MM.1S (cell line): ENCODE data around the gene CAPN11.

ENCODE experiments used
- DNase-seq: peaks from one replicate; pipeline ENCODE4 v3.0.0-alpha.2; 2015
- H2AFZ ChIP-seq: fragments of 300-600 bp; sonication (generic); 2 replicates; pipeline ENCODE4 v1.6.0; 2016; ENCODE audit warnings: antibody characterized with exemption, low read length
- H3F3A ChIP-seq: fragments of 300-600 bp; sonication (generic); 2 replicates; pipeline ENCODE4 v1.6.1; 2016; ENCODE audit warnings: mild to moderate bottlenecking, antibody characterized with exemption, low read length, moderate library complexity, mixed read lengths; ENCODE audit not compliant: insufficient read depth
- H3K27ac ChIP-seq: fragments of 300-600 bp; sonication (generic); 2 replicates; pipeline ENCODE4 v1.5.1; 2016; ENCODE audit warnings: mild to moderate bottlenecking, low read length
- H3K27me3 ChIP-seq: fragments of 300-600 bp; sonication (generic); replicated peaks from 2 replicates; pipeline ENCODE4 v1.6.0; 2016; ENCODE audit warnings: low read length; ENCODE audit not compliant: insufficient read depth
- H3K36me3 ChIP-seq: fragments of 300-600 bp; sonication (generic); replicated peaks from 2 replicates; pipeline ENCODE4 v1.6.1; 2016; ENCODE audit warnings: mild to moderate bottlenecking, low read length, mixed read lengths; ENCODE audit not compliant: insufficient read depth
- H3K4me1 ChIP-seq: fragments of 300-600 bp; sonication (generic); 2 replicates; pipeline ENCODE4 v1.6.1; 2016; ENCODE audit warnings: low read length, mixed read lengths
- H3K4me2 ChIP-seq: fragments of 300-600 bp; sonication (generic); 2 replicates; pipeline ENCODE4 v1.6.0; 2016; ENCODE audit warnings: low read depth, low read length
- H3K4me3 ChIP-seq: fragments of 300-600 bp; sonication (generic); 2 replicates; pipeline ENCODE4 v1.5.1; 2016; ENCODE audit warnings: low read length, mixed read lengths
- H3K79me2 ChIP-seq: fragments of 300-600 bp; sonication (generic); 2 replicates; pipeline ENCODE4 v1.6.1; 2016; ENCODE audit warnings: mixed run types, low read length, mixed read lengths
- H3K9ac ChIP-seq: fragments of 300-600 bp; sonication (generic); 2 replicates; pipeline ENCODE4 v1.6.1; 2016; ENCODE audit warnings: low read length, mixed read lengths
- H3K9me2 ChIP-seq: fragments of 300-600 bp; sonication (generic); replicated peaks from 2 replicates; pipeline ENCODE4 v1.6.1; 2016; ENCODE audit warnings: mild to moderate bottlenecking, low read length, mixed read lengths; ENCODE audit not compliant: insufficient read depth
- H3K9me3 ChIP-seq: fragments of 300-600 bp; sonication (generic); replicated peaks from 2 replicates; pipeline ENCODE4 v1.6.1; 2016; ENCODE audit warnings: mild to moderate bottlenecking, low read length, mixed read lengths; ENCODE audit not compliant: insufficient read depth
- H4K20me1 ChIP-seq: fragments of 300-600 bp; sonication (generic); 2 replicates; pipeline ENCODE4 v1.6.1; 2016; ENCODE audit warnings: mild to moderate bottlenecking, low read length, moderate library complexity, mixed read lengths; ENCODE audit not compliant: insufficient read depth
- CTCF ChIP-seq: fragments of 300-600 bp; sonication (generic); IDR thresholded peaks from 2 replicates; pipeline ENCODE4 v1.5.1; 2016; ENCODE audit warnings: antibody characterized with exemption, low read length, mixed read lengths
- EZH2 ChIP-seq: fragments of 300-600 bp; sonication (generic); optimal IDR thresholded peaks from 2 replicates; pipeline ENCODE3; 2017; ENCODE audit warnings: low read depth, mild to moderate bottlenecking, antibody characterized with exemption, low read length, mixed read lengths
- EZH2phosphoT487 ChIP-seq: fragments of 300-600 bp; sonication (generic); IDR thresholded peaks from 2 replicates; pipeline ENCODE4 v1.6.1; 2018; ENCODE audit warnings: antibody characterized with exemption, low read length

The CAPN11 gene

GRCh38 chr6:44201200-44201599 is 42.6 kb downstream of the CAPN11 start:
- Histone ChIP-seq H3K9me3 (no peaks in the 10 kb centered on the region), H3K4me3 (no peak overlapping the region), H3K27ac (no peak overlapping the region), H3K4me1 (no peaks in the 10 kb centered on the region), H2AFZ (no peak overlapping the region), H3K27me3 (no peaks in the 10 kb centered on the region), H3K9me2 (no peaks in the 10 kb centered on the region), H3F3A (no peaks in the 10 kb centered on the region), H3K4me2 (no peak overlapping the region), H3K79me2 (no peaks in the 10 kb centered on the region), H4K20me1 (no peaks in the 10 kb centered on the region), H3K9ac (no peak overlapping the region), H3K36me3 (no peaks in the 10 kb centered on the region)
- TF ChIP-seq CTCF (no peak), EZH2 (no peak), EZH2phosphoT487 (no peak)
- DNase-seq = no peak

GRCh38 chr6:44201638-44202303 is 43.2 kb downstream of the CAPN11 start:
- H3K9ac ChIP-seq = no peak overlapping the region
- DNase-seq = no peak
- H3K9me2 ChIP-seq = no peaks in the 10 kb centered on the region
- no peaks in the 10 kb centered on the region for H3F3A ChIP-seq
- H3K4me2 ChIP-seq = no peak overlapping the region
- H4K20me1 ChIP-seq = no peaks in the 10 kb centered on the region
- H3K4me3 ChIP-seq = no peak overlapping the region
- no peaks in the 10 kb centered on the region for H3K36me3 ChIP-seq
- H3K27ac ChIP-seq = no peak overlapping the region
- H3K79me2 ChIP-seq = no peaks in the 10 kb centered on the region
- H3K9me3 ChIP-seq = no peaks in the 10 kb centered on the region
- no peak overlapping the region for H2AFZ ChIP-seq
- no peaks in the 10 kb centered on the region for H3K27me3 ChIP-seq
- TF ChIP-seq EZH2phosphoT487 (no peak), EZH2 (no peak), CTCF (no peak)
- H3K4me1 ChIP-seq = no peaks in the 10 kb centered on the region

GRCh38 chr6:44202332-44202971 is 43.8 kb downstream of the CAPN11 start:
- no peak for DNase-seq
- Histone ChIP-seq H2AFZ (no peak overlapping the region), H3F3A (no peaks in the 10 kb centered on the region), H3K4me1 (no peaks in the 10 kb centered on the region), H3K9ac (no peak overlapping the region), H3K4me3 (no peak overlapping the region), H3K4me2 (no peak overlapping the region), H3K27me3 (no peaks in the 10 kb centered on the region), H3K36me3 (no peaks in the 10 kb centered on the region), H3K9me2 (no peaks in the 10 kb centered on the region), H4K20me1 (no peaks in the 10 kb centered on the region), H3K79me2 (no peaks in the 10 kb centered on the region), H3K9me3 (no peaks in the 10 kb centered on the region), H3K27ac (no peak overlapping the region)
- TF ChIP-seq CTCF (no peak), EZH2phosphoT487 (no peak), EZH2 (no peak)
